Stimulated activated CD8-positive, alpha-beta memory T cell treated with anti-CD3 and anti-CD28 coated beads, Interleukin-12 subunit alpha, Interleukin-12 subunit beta, amount 100 ng/mL, for 1 hour (primary cell): ENCODE measurements around the gene ANO6.

ENCODE experiments used
- DNase-seq: peaks from one replicate; pipeline ENCODE4 v3.0.0-alpha.2; 2020; ENCODE audit warnings: low read depth

The ANO6 gene

GRCh38 chr12:45279931-45280830 is 64.3 kb downstream of the ANO6 start:
- no peak for DNase-seq

DNA sequence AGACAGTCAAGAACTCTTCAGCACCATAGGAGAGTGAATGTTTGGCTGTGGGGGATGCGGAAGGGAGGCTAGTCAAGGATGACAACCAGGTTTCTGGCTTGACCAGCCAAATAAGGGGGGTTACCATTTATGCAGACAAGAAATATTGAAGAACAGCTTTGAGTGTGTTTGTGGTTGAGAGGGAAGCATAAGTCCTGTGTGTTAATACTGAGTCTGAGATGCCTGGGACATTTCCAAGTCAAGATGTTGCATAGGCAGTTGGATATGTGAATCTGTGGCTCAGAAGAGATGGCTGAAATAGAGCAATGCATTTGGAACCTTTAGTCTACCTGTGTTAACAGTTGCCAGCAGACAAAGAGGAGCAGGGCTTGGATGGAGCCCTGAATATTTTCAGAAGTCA is 66.1 kb downstream of the ANO6 start:
- DNase-seq, result no peak

DNA sequence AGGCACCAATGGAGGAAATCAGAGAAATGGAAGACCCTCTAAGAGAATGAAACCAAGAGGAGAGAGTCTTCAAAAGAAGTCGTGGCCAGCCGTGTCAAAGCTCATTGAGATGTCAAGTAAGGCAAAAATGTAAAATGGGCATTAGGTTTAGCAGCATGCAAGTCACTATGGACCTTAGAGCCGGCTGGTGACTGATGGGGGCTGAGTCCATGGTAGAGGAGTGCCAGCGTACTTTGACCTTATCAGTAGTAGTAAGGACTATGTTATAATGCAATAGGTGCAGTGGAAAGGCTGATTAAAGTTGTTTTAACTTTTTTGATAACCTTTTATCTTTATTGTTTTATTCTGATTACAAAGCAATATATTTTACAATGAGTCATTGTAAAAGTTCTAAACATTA is 66.5 kb downstream of the ANO6 start:
- no peak for DNase-seq

DNA sequence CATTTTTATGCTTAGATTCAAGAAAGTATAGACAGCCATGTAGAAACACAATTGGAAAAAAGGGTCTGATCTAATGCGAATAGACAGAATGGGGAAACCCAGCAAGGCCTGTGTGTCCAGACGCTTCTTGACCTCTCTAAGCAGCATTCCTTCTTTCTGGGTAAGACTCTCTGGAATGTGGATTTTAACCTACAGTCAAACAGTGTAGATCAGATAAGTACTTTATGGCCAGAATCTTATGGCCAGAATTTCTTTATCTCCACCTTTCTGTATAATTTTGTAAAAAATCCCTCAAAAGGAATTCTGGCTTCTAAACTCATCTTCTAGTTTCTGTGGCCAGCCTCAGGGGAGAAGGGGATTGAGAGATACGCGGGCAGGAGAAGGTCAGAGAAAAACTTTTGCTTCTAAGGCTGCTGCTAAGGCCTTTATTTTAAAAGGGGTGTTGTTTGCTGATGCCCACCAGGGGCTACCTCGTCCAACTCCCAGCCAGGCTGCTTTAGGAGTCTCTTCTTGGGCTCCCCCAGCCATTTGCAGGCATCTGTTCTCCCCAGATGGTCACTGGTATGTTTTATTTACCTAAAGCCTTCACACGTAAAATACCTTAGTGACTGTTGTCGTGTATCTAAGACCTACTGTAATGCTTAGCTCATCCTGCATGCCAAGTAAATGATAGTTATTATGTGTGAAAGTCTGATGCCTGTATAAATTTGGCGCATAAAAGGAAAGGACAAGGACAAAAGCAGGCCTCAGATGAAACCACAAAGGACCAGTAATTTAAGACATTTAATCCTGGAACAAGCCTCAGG is 68.4 kb downstream of the ANO6 start:
- DNase-seq, result no peak

GRCh38 chr12:45285717-45286116 is 69.8 kb downstream of the ANO6 start:
- no peak for DNase-seq

DNA sequence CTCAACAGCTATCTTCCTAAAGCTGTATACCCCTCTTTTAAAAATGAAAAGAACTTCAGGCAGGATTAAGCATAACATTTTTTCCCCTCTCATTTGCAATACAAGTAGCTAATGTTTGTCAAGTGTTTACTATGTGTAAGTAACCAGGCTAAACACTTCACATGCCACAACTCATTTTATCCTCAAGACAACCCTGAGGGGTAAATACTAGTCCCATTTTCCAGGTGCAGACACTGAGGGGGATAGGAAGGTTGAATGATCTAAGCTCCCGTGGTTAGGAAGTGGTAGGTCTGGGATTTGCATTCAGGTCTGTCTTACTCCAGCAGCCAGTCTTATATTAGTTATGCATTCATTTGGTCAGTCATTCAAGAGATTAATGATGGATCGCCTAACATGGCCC is 70.7 kb downstream of the ANO6 start:
- no peak for DNase-seq

GRCh38 chr12:45289245-45290215 is 73.6 kb downstream of the ANO6 start:
- no peak for DNase-seq

DNA sequence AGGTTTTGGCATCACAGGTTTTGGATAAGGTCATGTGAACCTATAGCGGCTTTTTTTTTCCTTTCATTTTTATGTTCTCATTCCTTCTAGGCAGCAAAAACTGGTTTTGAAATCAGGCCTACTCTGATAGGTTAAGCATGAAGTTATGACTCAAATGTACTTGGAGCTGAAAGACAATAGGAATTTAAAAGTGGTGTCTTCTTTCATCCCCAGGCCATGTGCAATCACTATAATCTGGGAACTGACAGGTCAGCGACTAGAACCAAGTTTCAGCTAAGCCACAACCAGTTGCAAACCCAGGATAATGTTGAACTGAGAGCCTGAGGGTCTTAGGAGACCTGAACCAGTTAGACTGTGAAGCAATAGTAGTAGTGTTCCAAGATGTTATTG is 74.3 kb downstream of the ANO6 start:
- DNase-seq, result no peak

- DNase-seq, result no peak
These were observed 75.6 kb downstream of the ANO6 start for GRCh38 chr12:45291518-45291917.

DNA sequence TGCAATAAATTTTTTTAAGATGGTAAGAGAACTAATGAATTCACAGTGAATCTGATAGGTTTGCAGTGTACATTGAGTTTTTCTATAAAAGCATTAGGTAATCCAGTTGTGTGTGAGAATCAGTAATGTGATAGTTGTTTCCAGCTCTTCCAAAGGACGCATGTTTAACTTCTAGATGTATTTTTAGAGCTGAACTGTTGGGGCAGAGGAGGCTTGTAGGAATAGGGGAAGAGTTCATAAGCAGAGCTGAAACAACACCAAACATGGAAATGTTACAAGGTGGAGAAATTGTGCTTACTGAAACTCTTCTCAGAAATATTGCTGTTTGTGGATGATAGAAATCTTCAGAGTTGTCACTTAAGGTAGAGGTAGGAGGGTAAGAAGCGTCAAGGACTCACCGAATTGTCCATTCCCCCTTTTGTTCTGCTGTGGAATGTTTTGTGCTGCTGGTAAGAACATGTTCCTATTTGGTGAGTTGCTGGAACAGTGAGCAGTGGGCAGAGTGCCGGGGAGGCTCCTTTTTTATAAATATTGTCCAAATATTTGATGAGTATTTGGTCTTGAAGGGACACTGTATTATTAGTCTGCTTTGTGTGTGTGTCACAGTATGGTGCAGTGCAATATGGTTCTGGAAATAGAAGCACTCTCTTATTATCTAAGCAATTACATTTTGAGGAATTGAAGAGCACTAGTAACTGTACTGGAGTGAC is 76.7 kb downstream of the ANO6 start:
- DNase-seq, result no peak

DNA sequence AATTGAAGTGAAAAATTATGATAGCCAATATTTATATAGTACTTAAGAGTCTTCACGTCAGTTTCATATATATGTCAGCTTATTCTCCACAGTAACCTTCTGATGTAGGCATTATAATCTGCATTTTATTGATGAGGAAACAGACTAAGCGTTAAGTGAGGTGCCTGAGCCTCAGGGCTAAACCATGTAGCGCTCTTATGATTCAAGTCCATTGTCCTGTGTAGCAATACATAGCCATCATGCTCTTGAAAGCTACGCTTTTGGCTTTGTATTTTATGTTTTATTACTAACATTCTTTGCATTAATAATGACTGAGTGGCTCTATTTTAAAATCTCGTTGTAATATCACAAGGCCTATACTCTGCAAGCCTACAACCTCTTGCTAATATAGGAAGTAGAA is 79.0 kb downstream of the ANO6 start:
- DNase-seq, result no peak

GRCh38 chr12:45296046-45296586 is 80.2 kb downstream of the ANO6 start:
- DNase-seq, result no peak

DNA sequence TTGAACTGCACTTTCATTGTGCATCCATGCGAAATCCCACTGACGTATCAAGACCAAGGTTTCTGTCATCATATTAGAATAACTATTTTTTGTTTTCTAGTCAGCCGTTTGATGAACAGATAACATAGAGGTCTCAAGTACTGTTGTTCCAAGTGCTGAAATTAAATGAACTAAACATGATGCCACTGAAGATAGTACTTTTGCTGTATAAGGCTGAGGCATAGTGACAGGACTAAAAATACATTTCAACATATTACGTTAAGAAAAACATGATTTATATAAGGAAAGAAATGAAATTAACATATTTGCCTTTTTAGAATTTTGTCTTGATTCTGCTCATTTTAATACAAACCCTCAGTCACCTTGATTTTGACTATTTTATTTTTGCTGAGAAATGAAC is 82.2 kb downstream of the ANO6 start:
- DNase-seq, result no peak

- no peak for DNase-seq
These were observed 83.1 kb downstream of the ANO6 start for GRCh38 chr12:45298721-45299692.

DNA sequence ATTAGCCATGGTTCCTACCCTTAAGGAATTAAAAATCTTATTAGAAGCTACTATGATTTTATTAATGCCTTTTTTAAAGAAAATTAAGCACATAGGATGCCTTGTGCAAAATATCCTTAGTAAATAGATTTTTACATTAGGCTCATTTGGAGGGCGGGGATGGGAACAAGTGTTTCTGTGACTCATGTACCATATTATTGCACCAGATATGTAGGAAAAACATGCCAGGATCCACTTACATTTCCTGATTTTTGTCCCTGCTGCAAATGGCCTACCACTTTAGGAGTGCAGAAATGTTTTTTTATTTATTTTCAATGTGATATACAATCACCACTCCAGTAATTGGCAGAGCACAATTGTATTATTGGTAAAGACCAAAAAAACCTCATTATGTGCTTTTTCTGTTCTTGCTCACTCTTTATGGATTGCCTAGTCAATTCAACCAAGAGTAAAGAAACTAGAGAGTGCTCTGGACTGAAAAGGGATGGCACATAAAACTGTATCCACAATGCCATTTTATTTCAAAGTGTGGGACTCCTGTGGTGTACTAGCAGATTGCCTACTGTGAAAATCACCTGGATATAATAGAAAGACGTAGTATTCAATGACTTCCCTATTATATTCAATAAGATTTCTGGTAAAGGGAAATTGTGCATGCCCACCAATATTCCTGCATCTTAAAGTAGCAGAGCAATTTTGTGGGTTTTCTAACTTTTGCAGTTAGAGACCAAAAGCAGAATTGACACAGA is 86.9 kb downstream of the ANO6 start:
- DNase-seq, result no peak

DNA sequence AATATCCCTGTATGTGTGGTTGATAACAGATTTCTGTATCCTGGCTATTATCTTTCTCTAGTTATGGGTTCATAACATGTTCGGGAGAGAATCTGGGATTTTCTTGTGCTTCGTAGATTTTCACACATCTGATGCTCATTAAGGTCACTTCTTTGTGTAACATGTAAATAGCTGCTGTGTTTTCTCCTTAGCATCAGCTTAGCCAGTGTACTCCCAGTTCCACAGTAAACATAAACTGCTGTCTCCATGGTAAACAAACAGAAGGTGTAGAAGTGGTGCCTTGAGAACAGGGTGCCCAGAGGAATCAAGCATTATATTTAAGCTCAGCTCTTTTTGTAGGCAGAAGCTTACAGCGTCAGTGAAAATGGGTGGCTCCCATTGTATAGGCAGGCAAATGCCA is 88.0 kb downstream of the ANO6 start:
- DNase-seq, result no peak

- no peak for DNase-seq
These were observed 88.8 kb downstream of the ANO6 start for GRCh38 chr12:45304514-45305178.

- DNase-seq, result no peak
These were observed 90.0 kb downstream of the ANO6 start for GRCh38 chr12:45305907-45306306.
